CD4-positive, alpha-beta T cell (primary cell): ENCODE data around the gene SPRR1B. TPM values are rescaled to one million over a fixed set of nuclear protein-coding genes. Genes with fewer than 3 reads are reported as not detected.

ENCODE experiments used
- ATAC-seq: fragments of 200-7000 bp; cut with Tn5 transposase; one replicate; pipeline ENCODE4 v1.10.0; 2022; ENCODE audit warnings: mild to moderate bottlenecking; ENCODE audit not compliant: poor library complexity
- CTCF ChIA-PET: fragments of 350-600 bp; sonication (Branson Sonifier 250); formaldehyde crosslinking; loops from one replicate; lab custom pipeline; 2021; ENCODE audit warnings: antibody characterized with exemption, inconsistent platforms; lab: Charles Lee
- POLR2A ChIA-PET: fragments of 350-600 bp; sonication (Branson Sonifier 250); formaldehyde crosslinking; loops from one replicate; lab custom pipeline; 2021; ENCODE audit warnings: antibody characterized with exemption, inconsistent platforms; lab: Charles Lee
- DNase-seq, 14 experiments: peaks; one replicate each; pipeline ENCODE4 v3.0.0-alpha.2; 2013 to 2020; ENCODE audit warnings: mixed read lengths in 2 of 14
- H3K27ac ChIP-seq, 2 donors: one replicate each; pipeline versions ENCODE4 v1.5.1 to v1.7.0; 2013; ENCODE audit warnings: low read length in 2 of 2, low read depth in 1 of 2, mild to moderate bottlenecking in 1 of 2
- H3K27me3 ChIP-seq, 2 experiments: 1 replicate in 1 of 2; 2 replicates in 1 of 2; pipeline versions ENCODE4 v1.6.1 to v1.7.0; 2013; ENCODE audit warnings: low read length in 2 of 2, control low read depth in 1 of 2, mild to moderate bottlenecking in 1 of 2, moderate library complexity in 1 of 2; ENCODE audit not compliant: insufficient read depth in 2 of 2, control insufficient read depth in 1 of 2
- H3K36me3 ChIP-seq: one replicate; pipeline ENCODE4 v1.6.1; 2013; ENCODE audit warnings: low read length, control low read depth; ENCODE audit not compliant: insufficient read depth
- H3K4me1 ChIP-seq: one replicate; pipeline ENCODE4 v1.6.1; 2013; ENCODE audit warnings: low read length, control low read depth; ENCODE audit not compliant: insufficient read depth
- H3K4me3 ChIP-seq: one replicate; pipeline ENCODE4 v1.5.1; 2013; ENCODE audit warnings: mild to moderate bottlenecking, low read length, moderate library complexity
- H3K9me3 ChIP-seq, 2 experiments: 1 replicate in 1 of 2; 2 replicates in 1 of 2; pipeline versions ENCODE4 v1.6.1 to v1.7.0; 2013; ENCODE audit warnings: low read length in 2 of 2, mild to moderate bottlenecking in 2 of 2, control low read depth in 1 of 2, moderate library complexity in 1 of 2; ENCODE audit not compliant: control insufficient read depth in 1 of 2, insufficient read depth in 1 of 2
- H3K27ac Mint-ChIP-seq: one replicate; pipeline ENCODE4 v1.8.0; 2020; ENCODE audit warnings: mixed read lengths
- H3K27me3 Mint-ChIP-seq: one replicate; pipeline ENCODE4 v1.8.0; 2021; ENCODE audit warnings: mixed read lengths
- H3K36me3 Mint-ChIP-seq: one replicate; pipeline ENCODE4 v1.8.0; 2021; ENCODE audit warnings: low read depth, mixed read lengths
- H3K4me1 Mint-ChIP-seq: one replicate; pipeline ENCODE4 v1.8.0; 2021; ENCODE audit warnings: low read depth, mixed read lengths
- H3K4me3 Mint-ChIP-seq: one replicate; pipeline ENCODE4 v1.8.0; 2020; ENCODE audit warnings: mild to moderate bottlenecking, mixed read lengths
- H3K9me3 Mint-ChIP-seq: one replicate; pipeline ENCODE4 v1.8.0; 2020; ENCODE audit warnings: mixed read lengths
- CTCF ChIP-seq: fragments of 200-600 bp; IDR thresholded peaks from one replicate; pipeline ENCODE4 v1.8.0; 2022; ENCODE audit warnings: antibody characterized with exemption, mild to moderate bottlenecking
- intact Hi-C, 2 experiments: fragments of 100-400 bp; cut with DNase I in 1 of 2; cut with micrococcal nuclease in 1 of 2; formaldehyde crosslinking; loops; one replicate each; pipeline versions ENCODE4 v1.15.1 to v1.9.0; 2023 to 2025; cut with DNase I, micrococcal nuclease
- total RNA-seq, 174 experiments: library from RNA in 2 of 174; stranded (reverse) in 2 of 174; gene quantifications; one replicate each; pipeline ENCODE4 v1.2.3 and lab custom pipeline; 2021 to 2026

SPRR1B gene
- total RNA-seq, 2 experiments from 2014 or later = not detected

- Mint-ChIP-seq H3K36me3 (no peaks in the 10 kb centered on the region), H3K27ac (no peak overlapping the region), H3K4me3 (no peak overlapping the region), H3K27me3 (peaks cover 36% of the 10 kb centered on the region), H3K4me1 (no peaks in the 10 kb centered on the region), H3K9me3 (no peaks in the 10 kb centered on the region)
- Histone ChIP-seq H3K27me3 (peaks cover 5 to 7% of the 10 kb centered on the region in 2 experiments), H3K27ac (no peak overlapping the region), H3K9me3 (no peaks in the 10 kb centered on the region), H3K4me1 (no peaks in the 10 kb centered on the region), H3K4me3 (no peak overlapping the region), H3K36me3 (no peaks in the 10 kb centered on the region)
- intact Hi-C loops = no loop called here
- ChIA-PET POLR2A (no interaction called here), CTCF (no interaction called here)
- ATAC-seq (no peak), DNase-seq (no peak)
- no peak for TF ChIP-seq CTCF
Observed at GRCh38 chr1:152995842-152996241, 35.2 kb upstream of the SPRR1B start.

- Histone ChIP-seq H3K4me1 (no peaks in the 10 kb centered on the region), H3K9me3 (no peaks in the 10 kb centered on the region), H3K36me3 (no peaks in the 10 kb centered on the region), H3K4me3 (no peak overlapping the region), H3K27ac (no peak overlapping the region), H3K27me3 (peaks cover 2 to 4% of the 10 kb centered on the region in 2 experiments)
- H3K36me3 Mint-ChIP-seq = no peaks in the 10 kb centered on the region
- H3K4me1 Mint-ChIP-seq = no peaks in the 10 kb centered on the region
- DNase-seq (no peak), ATAC-seq (no peak)
- no peaks in the 10 kb centered on the region for H3K9me3 Mint-ChIP-seq
- ChIA-PET POLR2A (no interaction called here), CTCF (no interaction called here)
- TF ChIP-seq CTCF = no peak
- H3K4me3 Mint-ChIP-seq = no peak overlapping the region
- H3K27ac Mint-ChIP-seq = no peak overlapping the region
- H3K27me3 Mint-ChIP-seq = peaks cover 30% of the 10 kb centered on the region
- intact Hi-C loops = no loop called here
Observed at GRCh38 chr1:152996633-152997400, 34.2 kb upstream of the SPRR1B start.

- H3K36me3 ChIP-seq = no peaks in the 10 kb centered on the region
- H3K27ac Mint-ChIP-seq = no peak overlapping the region
Observed at GRCh38 chr1:152997901-152998300, 33.1 kb upstream of the SPRR1B start.

More at GRCh38 chr1:152997901-152998300, 33.1 kb upstream of the SPRR1B start:
- no peaks in the 10 kb centered on the region for H3K4me1 ChIP-seq
- H3K27ac ChIP-seq = no peak overlapping the region
- H3K27me3 ChIP-seq = peaks cover 0 to 2% of the 10 kb centered on the region in 2 experiments
- H3K4me3 ChIP-seq = no peak overlapping the region
- H3K4me1 Mint-ChIP-seq = no peaks in the 10 kb centered on the region
- no peak overlapping the region for H3K4me3 Mint-ChIP-seq
- DNase-seq (no peak), ATAC-seq (no peak)
- no peaks in the 10 kb centered on the region for H3K36me3 Mint-ChIP-seq
- POLR2A ChIA-PET = no interaction called here
- H3K27me3 Mint-ChIP-seq = peaks cover 30% of the 10 kb centered on the region
- no peaks in the 10 kb centered on the region for H3K9me3 ChIP-seq
- CTCF ChIA-PET = no interaction called here
- no peaks in the 10 kb centered on the region for H3K9me3 Mint-ChIP-seq
- intact Hi-C loops = no loop called here
- no peak for TF ChIP-seq CTCF
